Measurements from ENCODE around the gene PDLIM7. TPM values are rescaled to one million over a fixed set of nuclear protein-coding genes. Genes with fewer than 3 reads are reported as not detected.

The PDLIM7 gene
- total RNA-seq, 2 donors from 2014 or later = 196 to 241 TPM

- H3K36me3 Mint-ChIP-seq (ENCODE audit: low read depth) = peaks cover 54% of the 10 kb centered on the region
- H3K4me1 Mint-ChIP-seq = peaks cover 17% of the 10 kb centered on the region
- no peak for DNase-seq
- Histone ChIP-seq H3K27me3 (ENCODE audit: control insufficient read depth, insufficient read depth, low read length, poor library complexity, severe bottlenecking) (no peaks in the 10 kb centered on the region), H3K4me1 (ENCODE audit: control insufficient read depth, insufficient read depth, low read length) (peaks cover 17% of the 10 kb centered on the region), H3K27ac (ENCODE audit: low read depth, low read length) (no peak overlapping the region), H3K4me3 (ENCODE audit: low read length) (no peak overlapping the region), H3K9ac (ENCODE audit: extremely low read depth, low read length, poor library complexity, severe bottlenecking) (no peak overlapping the region), H3K36me3 (ENCODE audit: control insufficient read depth, insufficient read depth, low read length) (peaks cover 78% of the 10 kb centered on the region), H3K9me3 (ENCODE audit: control insufficient read depth, low read length) (no peaks in the 10 kb centered on the region)
- no peak for TF ChIP-seq CTCF (conservative IDR thresholded peaks at IDR 0.05)
- no peaks in the 10 kb centered on the region for H3K27me3 Mint-ChIP-seq (ENCODE audit: insufficient read depth)
- no peak overlapping the region for H3K4me3 Mint-ChIP-seq
- peak overlapping the region; percentile 16 for H3K27ac Mint-ChIP-seq
- 94 to 96% methylated on average over 36 to 54 of the region's 54 CpGs for WGBS, 2 experiments (ENCODE audit: insufficient coverage in 1 of 2, insufficient read length in 1 of 2)
- H3K9me3 Mint-ChIP-seq = no peaks in the 10 kb centered on the region
These were observed 5.2 kb downstream of the PDLIM7 start for GRCh38 chr5:177491983-177492746.

- Mint-ChIP-seq H3K9me3 (no peaks in the 10 kb centered on the region), H3K4me1 (peaks cover 17% of the 10 kb centered on the region), H3K36me3 (ENCODE audit: low read depth) (peaks cover 57% of the 10 kb centered on the region), H3K4me3 (peak overlapping the region; percentile 22), H3K27me3 (ENCODE audit: insufficient read depth) (no peaks in the 10 kb centered on the region), H3K27ac (peak overlapping the region; percentile 82)
- Histone ChIP-seq H3K27ac (ENCODE audit: low read depth, low read length) (peak overlapping the region; percentile 77), H3K9me3 (ENCODE audit: control insufficient read depth, low read length) (no peaks in the 10 kb centered on the region), H3K4me3 (ENCODE audit: low read length) (no peak overlapping the region), H3K9ac (ENCODE audit: extremely low read depth, low read length, poor library complexity, severe bottlenecking) (no peak overlapping the region), H3K27me3 (ENCODE audit: control insufficient read depth, insufficient read depth, low read length, poor library complexity, severe bottlenecking) (no peaks in the 10 kb centered on the region), H3K36me3 (ENCODE audit: control insufficient read depth, insufficient read depth, low read length) (peaks cover 82% of the 10 kb centered on the region), H3K4me1 (ENCODE audit: control insufficient read depth, insufficient read depth, low read length) (peaks cover 17% of the 10 kb centered on the region)
- peak; percentile 98 for DNase-seq
- WGBS, 2 experiments (ENCODE audit: insufficient coverage in 1 of 2, insufficient read length in 1 of 2) = 29 to 52% methylated on average over 22 to 41 of the region's 43 CpGs
- TF ChIP-seq CTCF (conservative IDR thresholded peaks at IDR 0.05) = peak; percentile 100
These were observed 5.9 kb downstream of the PDLIM7 start for GRCh38 chr5:177491429-177491945.

- peaks cover 17% of the 10 kb centered on the region for H3K4me1 ChIP-seq (ENCODE audit: control insufficient read depth, insufficient read depth, low read length)
- Mint-ChIP-seq H3K27ac (peak overlapping the region; percentile 82), H3K27me3 (ENCODE audit: insufficient read depth) (no peaks in the 10 kb centered on the region), H3K36me3 (ENCODE audit: low read depth) (peaks cover 62% of the 10 kb centered on the region), H3K4me3 (peak overlapping the region; percentile 22), H3K9me3 (no peaks in the 10 kb centered on the region), H3K4me1 (peaks cover 14% of the 10 kb centered on the region)
- peaks cover 86% of the 10 kb centered on the region for H3K36me3 ChIP-seq (ENCODE audit: control insufficient read depth, insufficient read depth, low read length)
- H3K27me3 ChIP-seq (ENCODE audit: control insufficient read depth, insufficient read depth, low read length, poor library complexity, severe bottlenecking) = no peaks in the 10 kb centered on the region
- 95% methylated on average over 16 of the region's 16 CpGs; no CpG with 5 or more reads in 1 of the 2 experiments for whole genome bisulfite sequencing, 2 experiments (ENCODE audit: insufficient coverage in 1 of 2, insufficient read length in 1 of 2)
- no peak for DNase-seq
- H3K9ac ChIP-seq (ENCODE audit: extremely low read depth, low read length, poor library complexity, severe bottlenecking) = no peak overlapping the region
- H3K27ac ChIP-seq (ENCODE audit: low read depth, low read length) = peak overlapping the region; percentile 77
- no peak for TF ChIP-seq CTCF (conservative IDR thresholded peaks at IDR 0.05)
- no peaks in the 10 kb centered on the region for H3K9me3 ChIP-seq (ENCODE audit: control insufficient read depth, low read length)
- no peak overlapping the region for H3K4me3 ChIP-seq (ENCODE audit: low read length)
These were observed 6.4 kb downstream of the PDLIM7 start for GRCh38 chr5:177490992-177491391.

Data from endodermal cell (in vitro differentiated cells).